HepG2 (cell line): Measurements from ENCODE around the gene FRMD1. TPM values are rescaled to one million over a fixed set of nuclear protein-coding genes. Genes with fewer than 3 reads are reported as not detected.
A peak's percentile ranks its signal among the peaks of the same experiment; 100 is the strongest.

Experiments used
- ATAC-seq: fragments of 200-7000 bp; cut with Tn5 transposase; 3 replicates; pipeline ENCODE4 v1.9.1; 2020; ENCODE audit warnings: mild to moderate bottlenecking, moderate library complexity
- BruUV-seq: library from RNA; stranded (reverse); fragments of 400-500 nt; replicated peaks from 2 replicates; lab custom pipeline; 2021; lab: Mats Ljungman, UMichigan
- CTCF ChIA-PET: fragments of 300-600 bp; formaldehyde crosslinking; extraction: SDS; loops from one replicate; lab custom pipeline; 2021; ENCODE audit warnings: low total read pairs, inconsistent platforms, low intra/inter-chr PET ratio; lab: Yijun Ruan, JAX
- POLR2A ChIA-PET: fragments of 350-600 bp; sonication (Branson Sonifier 250); formaldehyde crosslinking; loops from one replicate; lab custom pipeline; 2020; ENCODE audit warnings: antibody characterized with exemption, inconsistent platforms; lab: Yijun Ruan, JAX
- DNase-seq: peaks from one replicate; pipeline ENCODE4 v3.0.0-alpha.2; 2015; ENCODE audit warnings: low spot score
- FAIRE-seq: peaks from 3 replicates; lab custom pipeline; 2011; peaks lifted over from hg19 to GRCh38; lab: Jason Lieb, UNC
- H2AFZ ChIP-seq: one replicate; pipeline ENCODE4 v1.6.1; 2011; ENCODE audit warnings: low read length, inconsistent platforms
- H3K27ac ChIP-seq: fragments of 300-600 bp; 3 replicates; pipeline ENCODE4 v1.8.0; 2011; ENCODE audit warnings: mixed run types, mild to moderate bottlenecking, mixed read lengths, low read length, inconsistent platforms; ENCODE audit not compliant: insufficient read depth; ENCODE audit errors: extremely low read length
- H3K27me3 ChIP-seq, 2 experiments: fragments of 200-600 bp in 1 of 2; 2 replicates in 1 of 2; 3 replicates in 1 of 2; pipeline versions ENCODE4 v1.6.0 to v1.8.0; 2011; ENCODE audit warnings: low read length in 2 of 2, mild to moderate bottlenecking in 2 of 2, moderate library complexity in 2 of 2, inconsistent platforms in 1 of 2; ENCODE audit not compliant: insufficient read depth in 2 of 2, control insufficient read depth in 1 of 2
- H3K36me3 ChIP-seq, 2 experiments: fragments of 200-600 bp in 1 of 2; replicated peaks in 1 of 2; 2 replicates in 1 of 2; 3 replicates in 1 of 2; pipeline versions ENCODE4 v1.5.1 to v1.8.0; 2011; ENCODE audit warnings: low read length in 2 of 2, inconsistent platforms in 1 of 2; ENCODE audit not compliant: insufficient read depth in 2 of 2, control insufficient read depth in 1 of 2
- H3K4me1 ChIP-seq: 2 replicates; pipeline ENCODE4 v1.5.1; 2012; ENCODE audit warnings: low read length, inconsistent platforms; ENCODE audit not compliant: insufficient read depth
- H3K4me2 ChIP-seq: 2 replicates; pipeline ENCODE4 v1.6.0; 2011; ENCODE audit warnings: low read depth, low read length, inconsistent platforms
- H3K4me3 ChIP-seq, 3 experiments: fragments of 200-600 bp in 1 of 3; sonication (generic), shearing (Covaris generic) in 1 of 3; replicated peaks in 1 of 3; 2 replicates each; pipeline ENCODE4 v1.5.1; 2011 to 2016; ENCODE audit warnings: low read length in 3 of 3, inconsistent platforms in 2 of 3, low read depth in 2 of 3, mild to moderate bottlenecking in 2 of 3, control low read depth in 1 of 3, mixed read lengths in 1 of 3; ENCODE audit not compliant: insufficient read depth in 1 of 3
- H3K79me2 ChIP-seq: one replicate; pipeline ENCODE4 v1.6.1; 2011; ENCODE audit warnings: low read length, inconsistent platforms; ENCODE audit not compliant: insufficient read depth
- H3K9ac ChIP-seq: 2 replicates; pipeline ENCODE4 v1.6.0; 2011; ENCODE audit warnings: mild to moderate bottlenecking, low read depth, low read length, inconsistent platforms; ENCODE audit not compliant: insufficient read depth
- H3K9me3 ChIP-seq: 2 replicates; pipeline ENCODE4 v1.5.1; 2012; ENCODE audit warnings: mild to moderate bottlenecking, low read length
- H4K20me1 ChIP-seq: 2 replicates; pipeline ENCODE4 v1.6.0; 2011; ENCODE audit warnings: inconsistent platforms, mild to moderate bottlenecking, low read length, moderate library complexity; ENCODE audit not compliant: insufficient read depth
- FOXP1 ChIP-seq, 2 experiments: fragments of 450-650 bp in 1 of 2; IDR thresholded peaks; 2 replicates each; pipeline ENCODE4 v1.6.1; 2017 to 2018; ENCODE audit warnings: antibody characterized with exemption in 1 of 2
- GABPB1 ChIP-seq: IDR thresholded peaks from 2 replicates; pipeline ENCODE4 v1.6.1; 2016; ENCODE audit warnings: mild to moderate bottlenecking, missing genetic modification reagents, moderate library complexity, missing compliant biosample characterization
- MAFF ChIP-seq: IDR thresholded peaks from 2 replicates; pipeline ENCODE4 v1.6.1; 2011; ENCODE audit warnings: low read depth, low read length, improper control_type of control experiment
- MAFK ChIP-seq, 2 experiments: IDR thresholded peaks in 1 of 2; conservative IDR thresholded peaks in 1 of 2; 2 replicates each; pipeline ENCODE4 v1.6.1; 2011; ENCODE audit warnings: improper control_type of control experiment in 2 of 2, low read length in 2 of 2
- ZNF446 ChIP-seq: sonication (generic); formaldehyde crosslinking; IDR thresholded peaks from 2 replicates; pipeline ENCODE4 v1.5.0; 2020; ENCODE audit warnings: mild to moderate bottlenecking, missing genetic modification reagents
- ZNF687 ChIP-seq: sonication (generic); formaldehyde crosslinking; IDR thresholded peaks from 2 replicates; pipeline ENCODE4 v1.5.1; 2020; ENCODE audit warnings: mild to moderate bottlenecking, missing genetic modification reagents, moderate library complexity
- WGBS: methylation state at CpG from one replicate; pipeline ENCODE4 v1.1.6; 2017; ENCODE audit warnings: low lambda C conversion rate; 5-methylcytosine and 5-hydroxymethylcytosine counted together
- in situ Hi-C: cut with HindIII; loops from 2 replicates; pipeline ENCODE4 v1.10.0; 2017; ENCODE audit warnings: low pct_unique_long_range_greater_than_20kb; ENCODE audit not compliant: extremely low pct_ligation_motif_present
- intact Hi-C: fragments of 100-400 bp; cut with micrococcal nuclease; formaldehyde crosslinking; loops from one replicate; pipeline ENCODE4 v1.10.0; 2022; ENCODE audit not compliant: unreplicated experiment
- polyA plus RNA-seq, 8 experiments: library from polyadenylated mRNA; depleted of rRNA in 3 of 8; stranded (reverse) in 7 of 8; unstranded in 1 of 8; fragments of >200 nt; fragmentation: Illumina TruSeq in 4 of 8; extraction: Trizol in 4 of 8; gene quantifications; 2 replicates each; pipeline versions ENCODE4 v1.2.1 to v1.2.3, GENCODE V29; 2011 to 2016; ENCODE audit warnings: low read depth in 4 of 8, missing spikeins in 1 of 8, mixed read lengths in 1 of 8; ENCODE audit not compliant: insufficient read depth in 1 of 8
- total RNA-seq, 5 experiments: library from RNA; depleted of rRNA; stranded (reverse); fragments of >200 nt; fragmentation: Illumina TruSeq; extraction: Trizol; gene quantifications; 2 replicates each; pipeline ENCODE4 v1.2.3, GENCODE V29; 2016; ENCODE audit warnings: low read depth in 1 of 5

FRMD1 gene
- total and polyA plus RNA-seq, 2 of the 13 experiments (the other 11 are each of a cell fraction or from before 2014, with no cell fraction given): 0.01 TPM; not detected in 1

- TF ChIP-seq ZNF446: no peak
- TF ChIP-seq, all 625 proteins: peak for 19
Observed at GRCh38 chr6:168017629-168018028, 61.4 kb downstream of the FRMD1 start (continued).

- H3K27me3 ChIP-seq: peaks cover 2 to 19% of the 10 kb centered on the region in 2 experiments; a peak in 3 of 5 replicates
- in situ Hi-C loops: no loop called here
- no peak overlapping the region for H3K9ac ChIP-seq
- POLR2A ChIA-PET: no interaction called here
- H3K4me3 ChIP-seq: no peak overlapping the region
- no peaks in the 10 kb centered on the region for H3K79me2 ChIP-seq
- no peaks in the 10 kb centered on the region for H3K36me3 ChIP-seq
- no peak for DNase-seq
- peaks cover 29% of the 10 kb centered on the region for H3K4me1 ChIP-seq
- TF ChIP-seq MAFK (conservative IDR thresholded peaks at IDR 0.05 in 1 of 2, IDR thresholded peaks at IDR 0.05 in 1 of 2; ENCODE audit: low read length in 2 of 2) (peak; percentile 37 to 57; a peak in 3 of 4 replicates), GABPB1 (CRISPR knock-in tag) (no peak), MAFF (peak; percentile 23; the same call in 1 of the 2 replicates)
- TF ChIP-seq, all 625 proteins: peak for 2
- Histone ChIP-seq H3K9me3 (peaks cover 8% of the 10 kb centered on the region), H2AFZ (no peak overlapping the region), H4K20me1 (no peaks in the 10 kb centered on the region), H3K4me2 (no peak overlapping the region), H3K27ac (no peak overlapping the region)
- 72% methylated on average over 16 of the region's 18 CpGs for WGBS
- intact Hi-C loops: no loop called here
- FAIRE-seq: no peak
- no TSS peak for BruUV-seq
- no peak for ATAC-seq
- CTCF ChIA-PET: no interaction called here
Observed at GRCh38 chr6:168016721-168017525, 62.1 kb downstream of the FRMD1 start.

DNA sequence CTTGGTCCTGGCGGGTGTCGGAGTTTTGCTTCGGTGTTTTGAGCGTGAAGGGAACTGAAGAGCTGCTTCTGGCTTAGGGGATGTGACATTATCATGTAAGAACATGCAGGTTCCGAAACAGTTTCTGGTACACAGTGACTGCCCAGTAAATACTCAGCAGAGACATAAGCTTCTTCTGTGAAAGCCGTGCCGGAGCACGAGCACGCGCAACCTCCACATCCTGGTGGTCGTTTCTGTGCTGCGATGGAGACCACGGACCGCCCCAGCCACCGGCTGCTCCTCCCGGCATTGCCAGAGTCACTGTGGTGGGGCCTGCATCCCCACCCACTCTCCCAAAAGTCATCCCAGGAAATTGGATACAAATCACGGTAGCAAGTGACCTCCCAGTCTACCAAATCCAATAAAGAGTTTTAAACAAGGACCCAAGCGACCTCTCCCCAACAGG lies 62.8 kb downstream of the FRMD1 start:
- peaks cover 2 to 19% of the 10 kb centered on the region in 2 experiments; a peak in 3 of 5 replicates for H3K27me3 ChIP-seq
- H3K36me3 ChIP-seq: no peaks in the 10 kb centered on the region
- no peak for ATAC-seq
- no peak overlapping the region for H2AFZ ChIP-seq
- intact Hi-C loops: no loop called here
- TF ChIP-seq GABPB1 (CRISPR knock-in tag): 0 out of 2 replicates have a peak, but pooled peaks have one; percentile 11
- no peak for TF ChIP-seq FOXP1 (IDR thresholded peaks at IDR 0.05)
- no peak for TF ChIP-seq FOXP1 (CRISPR knock-in tag; IDR thresholded peaks at IDR 0.05)
- peak; percentile 21; the same call in 1 of the 2 replicates for TF ChIP-seq ZNF687 (CRISPR knock-in tag)
- TF ChIP-seq, all 625 proteins: peak for 2
- BruUV-seq: no TSS peak
- Histone ChIP-seq H3K4me1 (peaks cover 29% of the 10 kb centered on the region), H3K9ac (no peak overlapping the region), H3K79me2 (no peaks in the 10 kb centered on the region), H4K20me1 (no peaks in the 10 kb centered on the region), H3K4me3 (peak overlapping the region in 1 of 3 experiments; percentile 18; a peak in 2 of 6 replicates), H3K9me3 (peaks cover 15% of the 10 kb centered on the region), H3K27ac (no peak overlapping the region), H3K4me2 (peak overlapping the region; percentile 33)
- FAIRE-seq (no peak), DNase-seq (no peak)
- WGBS: 62% methylated on average over 12 of the region's 18 CpGs
- CTCF ChIA-PET: no interaction called here
- in situ Hi-C loops: no loop called here
- POLR2A ChIA-PET: no interaction called here
